Suprapubic skin (tissue), 4 donors: Measurements from ENCODE around the gene SLX4. TPM values are rescaled to one million over a fixed set of nuclear protein-coding genes. Genes with fewer than 3 reads are reported as not detected.
A peak's percentile ranks its signal among the peaks of the same experiment; 100 is the strongest.

Source experiments
- DNase-seq, 2 donors: peaks; one replicate each; pipeline ENCODE4 v3.0.0-alpha.2; 2019; ENCODE audit warnings: low spot score in 2 of 2
- H3K27ac ChIP-seq: fragments of 200-600 bp; sonication (generic); one replicate; pipeline ENCODE4 v1.5.1; 2019
- H3K27me3 ChIP-seq: fragments of 200-600 bp; sonication (generic); one replicate; pipeline ENCODE4 v1.5.1; 2019
- H3K36me3 ChIP-seq: fragments of 200-600 bp; sonication (generic); one replicate; pipeline ENCODE4 v1.5.1; 2019
- H3K4me1 ChIP-seq: fragments of 200-600 bp; sonication (generic); one replicate; pipeline ENCODE4 v1.5.1; 2019
- H3K4me3 ChIP-seq: fragments of 200-600 bp; sonication (generic); one replicate; pipeline ENCODE4 v1.5.1; 2019; ENCODE audit warnings: mild to moderate bottlenecking
- H3K9me3 ChIP-seq: fragments of 200-600 bp; sonication (generic); one replicate; pipeline ENCODE4 v1.5.1; 2019
- CTCF ChIP-seq, 2 donors: fragments of 200-600 bp in 1 of 2; fragments of 450-650 bp in 1 of 2; sonication (generic) in 1 of 2; IDR thresholded peaks; one replicate each; pipeline ENCODE4 v1.5.1; 2016 to 2019; ENCODE audit warnings: antibody characterized with exemption in 2 of 2, mild to moderate bottlenecking in 1 of 2, moderate library complexity in 1 of 2
- EP300 ChIP-seq: sonication (generic); formaldehyde crosslinking; IDR thresholded peaks from one replicate; pipeline ENCODE4 v1.6.1; 2017; ENCODE audit warnings: antibody characterized with exemption
- POLR2A ChIP-seq, 2 donors: fragments of 450-650 bp; IDR thresholded peaks; one replicate each; pipeline ENCODE4 v1.6.1; 2017; ENCODE audit warnings: antibody characterized with exemption in 2 of 2, mild to moderate bottlenecking in 2 of 2, moderate library complexity in 2 of 2
- POLR2AphosphoS5 ChIP-seq, 3 donors: sonication (generic); formaldehyde crosslinking; IDR thresholded peaks; one replicate each; pipeline ENCODE4 v1.6.1; 2017; ENCODE audit warnings: antibody characterized with exemption in 3 of 3
- WGBS: methylation state at CpG from one replicate; pipeline ENCODE4 v1.1.5; 2018; 5-methylcytosine and 5-hydroxymethylcytosine counted together
- total RNA-seq, 4 donors: library from RNA; depleted of rRNA; stranded (reverse); fragments of >200 nt; gene quantifications; one replicate each; pipeline ENCODE4 v1.1.0, GENCODE V29; 2016

Gene SLX4
- total RNA-seq, 4 donors from 2014 or later = 2.9 to 6.0 (median 4.5) TPM

DNA sequence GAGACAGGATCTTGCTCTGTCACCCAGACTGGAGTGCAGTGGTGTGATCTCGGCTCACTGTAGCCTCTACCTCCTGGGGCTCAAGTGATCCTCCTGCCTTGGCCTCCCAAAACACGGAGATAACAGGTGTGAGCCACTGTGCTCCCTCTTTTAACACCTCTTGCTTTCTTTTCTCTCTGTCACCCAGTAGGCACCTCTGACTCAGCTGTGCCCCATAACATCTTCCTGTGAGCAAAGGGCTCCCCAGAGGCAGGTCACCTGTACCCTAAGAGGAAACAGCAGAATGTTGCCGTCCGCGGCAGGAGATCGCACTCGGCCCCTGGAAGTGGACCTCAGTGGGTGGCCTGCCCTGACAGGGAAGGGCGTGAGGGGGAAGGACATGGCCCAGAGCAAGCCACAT lies 33.3 kb downstream of the SLX4 start:
- peaks cover 11% of the 10 kb centered on the region for H3K36me3 ChIP-seq
- no peak for TF ChIP-seq CTCF (IDR thresholded peaks at IDR 0.05)
- no peak for TF ChIP-seq EP300
- TF ChIP-seq POLR2AphosphoS5 (IDR thresholded peaks at IDR 0.05) = no peak
- TF ChIP-seq POLR2A (IDR thresholded peaks at IDR 0.05) = no peak
- no peak for DNase-seq
- peaks cover 12% of the 10 kb centered on the region for H3K4me1 ChIP-seq
- no peaks in the 10 kb centered on the region for H3K9me3 ChIP-seq
- no peak overlapping the region for H3K27ac ChIP-seq
- no peak overlapping the region for H3K4me3 ChIP-seq
- H3K27me3 ChIP-seq = peaks cover 5% of the 10 kb centered on the region
- 84% methylated on average over 8 of the region's 8 CpGs for WGBS

DNA sequence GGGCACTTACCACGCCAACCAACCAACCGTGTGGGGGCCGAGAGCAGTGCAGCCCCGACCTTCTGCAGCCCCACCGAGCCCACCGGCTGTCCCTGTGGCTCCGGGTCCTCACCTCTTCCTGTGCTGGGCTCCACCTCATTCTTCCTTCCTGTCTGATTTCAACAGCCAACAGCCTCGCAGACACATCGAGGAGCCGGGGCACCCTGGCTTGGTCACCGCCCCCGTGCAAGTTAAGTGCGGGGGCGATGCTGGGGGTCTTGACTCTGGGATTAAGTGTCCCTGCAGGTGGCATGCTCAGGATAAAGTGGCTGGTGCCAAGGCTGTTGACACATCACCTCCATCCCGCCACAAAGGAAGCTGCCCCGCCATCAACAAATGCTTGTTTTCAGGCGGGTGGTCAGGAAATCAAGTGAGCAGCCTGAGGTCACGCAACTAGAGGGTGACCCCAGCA lies 34.1 kb downstream of the SLX4 start, which contains the start of gene NLRC3:
TSS of gene NLRC3 (minus strand) at position 102 of the 451 bp plus-strand sequence. CDS start 12,367 bp downstream, outside the sequence.
- WGBS = 65% methylated on average over 18 of the region's 18 CpGs
- H3K4me1 ChIP-seq = peaks cover 12% of the 10 kb centered on the region
- DNase-seq = no peak

DNA sequence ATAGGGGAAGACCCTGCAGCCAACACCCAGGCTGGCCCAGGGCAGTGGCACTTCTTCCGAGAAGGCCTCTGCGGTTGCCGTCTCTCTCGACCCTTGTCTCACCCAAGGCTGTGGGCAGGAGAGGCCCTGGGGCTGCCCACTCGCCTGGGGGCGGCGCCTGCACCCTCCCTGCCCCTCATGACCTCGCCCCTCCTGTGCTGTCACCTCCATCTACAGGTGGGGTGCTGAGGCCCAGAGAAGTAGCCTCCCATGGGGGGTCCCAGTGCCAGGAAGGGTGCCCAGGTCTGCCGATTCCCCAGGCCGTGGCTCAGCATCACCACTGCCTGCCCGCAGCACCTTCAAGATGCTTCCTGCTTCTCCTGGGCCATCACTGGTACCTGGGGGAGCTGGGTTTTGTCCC lies 35.2 kb downstream of the SLX4 start:
- 90% methylated on average over 2 of the region's 11 CpGs for WGBS
- Histone ChIP-seq H3K9me3 (no peaks in the 10 kb centered on the region), H3K27me3 (peaks cover 5% of the 10 kb centered on the region), H3K36me3 (no peaks in the 10 kb centered on the region), H3K27ac (no peak overlapping the region), H3K4me3 (peak overlapping the region; percentile 30), H3K4me1 (peaks cover 12% of the 10 kb centered on the region)
- TF ChIP-seq CTCF (IDR thresholded peaks at IDR 0.05) (no peak), POLR2A (IDR thresholded peaks at IDR 0.05) (no peak), EP300 (no peak), POLR2AphosphoS5 (IDR thresholded peaks at IDR 0.05) (no peak)
- DNase-seq = no peak

More for the DNA sequence above, 34.1 kb downstream of the SLX4 start, which contains the start of gene NLRC3:
- no peak within 1 kb of the TSS for H3K27ac ChIP-seq
- H3K36me3 ChIP-seq = peaks cover 3% of the 10 kb centered on the region
- peak within 1 kb of the TSS; percentile 30 for H3K4me3 ChIP-seq
- TF ChIP-seq POLR2A (IDR thresholded peaks at IDR 0.05) = no peak
- TF ChIP-seq POLR2AphosphoS5 (IDR thresholded peaks at IDR 0.05) = no peak
- TF ChIP-seq EP300 = no peak
- no peak for TF ChIP-seq CTCF (IDR thresholded peaks at IDR 0.05)
- H3K9me3 ChIP-seq = no peaks in the 10 kb centered on the region
- peaks cover 5% of the 10 kb centered on the region for H3K27me3 ChIP-seq

DNA sequence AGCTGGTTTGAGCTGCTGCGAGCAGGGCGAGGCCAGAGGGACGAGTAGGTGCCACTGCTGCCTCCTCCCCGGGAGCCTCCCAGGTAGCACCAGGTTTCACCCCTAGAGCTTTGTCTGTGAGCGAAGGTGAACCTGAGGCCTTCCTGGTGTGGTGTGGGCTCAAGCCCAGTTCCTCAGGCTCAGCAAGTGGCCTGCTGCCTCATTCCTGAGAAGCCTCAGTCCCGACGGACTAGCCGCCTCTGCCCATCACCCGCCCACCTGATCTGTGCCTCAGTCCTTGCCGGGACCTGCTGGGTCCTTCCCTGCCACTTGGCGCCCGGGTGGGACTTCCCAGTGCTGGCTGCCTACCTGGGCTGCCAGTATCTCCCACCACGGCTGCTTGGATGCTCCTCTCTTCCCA lies 35.9 kb downstream of the SLX4 start:
- DNase-seq = no peak
- Histone ChIP-seq H3K27me3 (peaks cover 5% of the 10 kb centered on the region), H3K4me1 (peaks cover 8% of the 10 kb centered on the region), H3K27ac (no peak overlapping the region), H3K36me3 (no peaks in the 10 kb centered on the region), H3K4me3 (no peak overlapping the region), H3K9me3 (peaks cover 3% of the 10 kb centered on the region)
- no peak for TF ChIP-seq CTCF (IDR thresholded peaks at IDR 0.05)
- TF ChIP-seq POLR2AphosphoS5 (IDR thresholded peaks at IDR 0.05) = no peak
- no peak for TF ChIP-seq EP300
- TF ChIP-seq POLR2A (IDR thresholded peaks at IDR 0.05) = no peak
- WGBS = 87% methylated on average over 13 of the region's 13 CpGs

DNA sequence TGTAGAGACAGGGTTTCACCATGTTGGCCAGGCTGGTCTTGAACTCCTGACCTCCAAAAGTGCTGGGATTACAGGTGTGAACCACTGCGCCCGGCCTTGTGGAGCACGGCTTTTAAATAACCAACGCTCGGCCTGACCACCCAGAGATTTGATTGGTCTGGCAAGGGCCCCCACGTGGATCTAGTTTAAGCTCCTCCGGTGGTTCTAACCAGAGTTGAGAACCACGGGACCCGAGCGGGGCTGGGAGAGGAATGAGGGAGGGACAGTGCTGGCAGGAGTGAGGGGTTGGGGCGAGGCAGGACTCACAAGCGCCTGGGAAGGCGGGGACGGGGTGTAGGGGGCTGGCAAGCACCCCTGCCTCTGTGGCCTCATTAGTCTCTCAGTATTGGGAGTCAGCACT lies 37.2 kb downstream of the SLX4 start:
- Histone ChIP-seq H3K4me3 (no peak overlapping the region), H3K27ac (no peak overlapping the region), H3K9me3 (peaks cover 9% of the 10 kb centered on the region), H3K27me3 (peaks cover 5% of the 10 kb centered on the region), H3K36me3 (no peaks in the 10 kb centered on the region), H3K4me1 (peaks cover 5% of the 10 kb centered on the region)
- WGBS = 91% methylated on average over 14 of the region's 14 CpGs
- DNase-seq = no peak
- TF ChIP-seq CTCF (IDR thresholded peaks at IDR 0.05) (no peak), POLR2A (IDR thresholded peaks at IDR 0.05) (no peak), POLR2AphosphoS5 (IDR thresholded peaks at IDR 0.05) (no peak), EP300 (no peak)
